NCI-H748 treated with DMSO at 0.1 percent for 48 hours (cell line): ENCODE results near the gene PLCD1.

Source experiments
- DNase-seq: peaks from one replicate; lab custom pipeline; 2025; lab: John Stamatoyannopoulos, UW

PLCD1 gene

DNA sequence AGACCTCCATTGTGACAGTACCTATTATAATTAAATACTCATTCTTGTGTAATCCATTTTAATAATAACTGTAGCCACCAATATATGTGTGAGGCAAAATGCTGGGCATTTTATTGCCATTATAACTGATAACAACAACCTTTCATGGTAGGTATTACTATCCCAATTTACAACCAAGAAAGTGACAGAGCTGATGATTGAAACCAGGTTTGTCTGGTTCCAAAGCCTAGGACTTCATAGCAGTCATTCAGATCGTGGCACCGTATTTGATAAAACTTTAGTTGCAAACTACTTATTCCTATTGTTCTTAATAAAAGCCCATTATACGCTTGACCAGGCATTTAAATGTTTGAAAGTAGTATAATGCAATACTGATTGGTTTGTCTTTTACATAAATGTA lies 65.3 kb downstream of the PLCD1 start:
- no peak for DNase-seq

DNA sequence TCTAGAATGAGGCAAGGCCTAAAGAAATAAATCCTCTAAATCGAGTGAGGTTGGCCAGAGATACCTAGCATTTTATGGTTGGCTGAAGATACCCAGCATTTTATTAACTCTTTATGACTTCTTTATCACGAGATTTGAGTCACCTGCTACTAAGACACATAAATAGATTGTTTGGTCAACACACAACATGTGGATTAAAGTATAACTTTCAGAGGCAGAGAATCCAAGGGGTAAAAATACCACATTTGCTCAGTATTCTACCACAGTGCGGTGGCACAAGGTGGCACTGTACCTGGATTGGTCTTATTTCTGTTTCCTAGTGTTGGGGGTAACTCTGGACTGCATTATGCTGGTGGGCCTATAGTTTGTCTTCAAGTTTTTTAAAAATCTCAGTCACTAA lies 65.8 kb downstream of the PLCD1 start:
- no peak for DNase-seq

DNA sequence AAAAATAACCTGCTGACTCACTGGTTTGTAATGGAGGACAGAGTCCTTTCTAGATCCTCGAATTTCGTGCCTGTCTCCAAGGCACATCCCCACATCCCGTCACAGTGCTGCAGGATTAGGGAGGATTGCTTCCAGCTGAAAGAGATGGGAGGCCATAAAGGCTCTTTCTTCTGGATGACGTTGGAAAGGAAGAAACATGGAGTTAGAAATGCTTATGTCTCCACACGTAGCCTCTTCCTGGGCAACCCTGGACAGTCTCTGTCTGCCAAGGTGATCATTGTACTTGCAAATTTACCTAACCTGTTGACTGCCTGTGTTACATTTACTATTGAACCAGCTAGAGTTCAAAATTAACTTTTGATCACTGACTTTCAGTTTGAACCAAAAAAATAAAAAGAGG lies 66.4 kb downstream of the PLCD1 start:
- DNase-seq: no peak

- no peak for DNase-seq
Measured at GRCh38 chr3:37961622-37962431, 67.6 kb downstream of the PLCD1 start.

DNA sequence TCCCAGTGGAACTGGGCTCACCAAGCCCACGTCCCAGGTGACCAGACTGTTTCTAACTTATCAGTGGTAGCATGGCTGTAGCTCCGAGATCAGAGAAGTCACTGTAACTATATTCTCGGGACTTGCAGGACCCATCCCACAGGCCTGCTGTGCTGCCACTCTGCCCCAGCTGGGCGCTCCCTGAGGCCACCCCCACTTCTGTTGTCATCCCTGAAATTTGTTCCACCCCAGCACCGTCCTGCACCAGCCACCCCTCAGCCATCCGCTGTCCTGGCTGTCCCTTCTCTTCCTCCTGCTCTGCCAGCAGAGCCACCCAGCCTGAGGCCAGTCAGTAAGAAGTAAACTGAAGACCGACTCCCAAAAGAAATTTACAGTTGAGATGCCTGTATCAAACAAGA lies 71.9 kb downstream of the PLCD1 start:
- DNase-seq: no peak
